ENCODE data around the gene RFFL. TPM values are rescaled to one million over a fixed set of nuclear protein-coding genes. Genes with fewer than 3 reads are reported as not detected.
A peak's percentile ranks its signal among the peaks of the same experiment; 100 is the strongest.

Gene RFFL
- total and polyA plus RNA-seq, 9 of the 15 experiments (the other 6 are each of a cell fraction or from before 2014, with no cell fraction given) = 3.4 to 18.1 (median 12.8) TPM

GRCh38 chr17:35063514-35064223, at the start of gene RFFL (continued):
- TF ChIP-seq, protein P1, sequence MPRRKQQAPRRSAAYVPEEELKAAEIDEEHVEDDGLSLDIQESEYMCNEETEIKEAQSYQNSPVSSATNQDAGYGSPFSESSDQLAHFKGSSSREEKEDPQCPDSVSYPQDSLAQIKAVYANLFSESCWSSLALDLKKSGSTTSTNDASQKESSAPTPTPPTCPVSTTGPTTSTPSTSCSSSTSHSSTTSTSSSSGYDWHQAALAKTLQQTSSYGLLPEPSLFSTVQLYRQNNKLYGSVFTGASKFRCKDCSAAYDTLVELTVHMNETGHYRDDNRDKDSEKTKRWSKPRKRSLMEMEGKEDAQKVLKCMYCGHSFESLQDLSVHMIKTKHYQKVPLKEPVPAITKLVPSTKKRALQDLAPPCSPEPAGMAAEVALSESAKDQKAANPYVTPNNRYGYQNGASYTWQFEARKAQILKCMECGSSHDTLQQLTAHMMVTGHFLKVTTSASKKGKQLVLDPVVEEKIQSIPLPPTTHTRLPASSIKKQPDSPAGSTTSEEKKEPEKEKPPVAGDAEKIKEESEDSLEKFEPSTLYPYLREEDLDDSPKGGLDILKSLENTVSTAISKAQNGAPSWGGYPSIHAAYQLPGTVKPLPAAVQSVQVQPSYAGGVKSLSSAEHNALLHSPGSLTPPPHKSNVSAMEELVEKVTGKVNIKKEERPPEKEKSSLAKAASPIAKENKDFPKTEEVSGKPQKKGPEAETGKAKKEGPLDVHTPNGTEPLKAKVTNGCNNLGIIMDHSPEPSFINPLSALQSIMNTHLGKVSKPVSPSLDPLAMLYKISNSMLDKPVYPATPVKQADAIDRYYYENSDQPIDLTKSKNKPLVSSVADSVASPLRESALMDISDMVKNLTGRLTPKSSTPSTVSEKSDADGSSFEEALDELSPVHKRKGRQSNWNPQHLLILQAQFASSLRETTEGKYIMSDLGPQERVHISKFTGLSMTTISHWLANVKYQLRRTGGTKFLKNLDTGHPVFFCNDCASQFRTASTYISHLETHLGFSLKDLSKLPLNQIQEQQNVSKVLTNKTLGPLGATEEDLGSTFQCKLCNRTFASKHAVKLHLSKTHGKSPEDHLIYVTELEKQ (CRISPR knock-in tag; IDR thresholded peaks at IDR 0.05) = no peak
- TF ChIP-seq ZKSCAN8 (CRISPR knock-in tag; IDR thresholded peaks at IDR 0.05) (peak; percentile 4; the same call in 1 of the 2 replicates), CTCFL (IDR thresholded peaks at IDR 0.05; ENCODE audit: borderline replicate concordance, insufficient read depth, low read depth, low read length, poor library complexity, severe bottlenecking) (no peak), MBD2 (IDR thresholded peaks at IDR 0.05; ENCODE audit: borderline replicate concordance, low read depth) (no peak), NONO (IDR thresholded peaks at IDR 0.05; ENCODE audit: low read depth in 2 of 2, low read length in 1 of 2) (no peak), ZNF280A (IDR thresholded peaks at IDR 0.05; ENCODE audit: low read depth, partially characterized antibody) (no peak), TAL1 (IDR thresholded peaks at IDR 0.05) (peak; percentile 10; the same call in 1 of the 2 replicates), ZHX1 (conservative IDR thresholded peaks at IDR 0.05; ENCODE audit: low read length) (no peak), ZNF449 (CRISPR knock-in tag; IDR thresholded peaks at IDR 0.05) (no peak), ZBED1 (IDR thresholded peaks at IDR 0.05) (0 out of 2 replicates have a peak, but pooled peaks have one; percentile 22)

All from K562 (cell line).